Peyer's patch (tissue), 4 donors: ENCODE results near the gene CCDC117. TPM values are rescaled to one million over a fixed set of nuclear protein-coding genes. Genes with fewer than 3 reads are reported as not detected.
"Not testable (repeated sequence)": the region's sequence is repeated elsewhere in the genome, so short reads cannot be mapped to it uniquely, and the experiment has no call there.

Experiments used
- DNase-seq, 3 donors: peaks; one replicate each; pipeline ENCODE4 v3.0.0-alpha.2; 2017 to 2019
- H3K27ac ChIP-seq, 4 donors: fragments of 200-600 bp; sonication (generic); one replicate each; pipeline ENCODE4 v1.5.1; 2016 to 2019
- H3K27me3 ChIP-seq, 2 donors: fragments of 200-600 bp; sonication (generic); one replicate each; pipeline ENCODE4 v1.5.1; 2019
- H3K36me3 ChIP-seq, 3 donors: fragments of 200-600 bp; sonication (generic); one replicate each; pipeline ENCODE4 v1.5.1; 2016 to 2019
- H3K4me1 ChIP-seq, 4 donors: fragments of 200-600 bp; sonication (generic); one replicate each; pipeline ENCODE4 v1.5.1; 2016 to 2019
- H3K4me3 ChIP-seq, 4 donors: fragments of 200-600 bp; sonication (generic); 1 replicate in 3 of 4; 2 replicates in 1 of 4; pipeline ENCODE4 v1.5.1; 2016 to 2019; ENCODE audit warnings: mild to moderate bottlenecking in 1 of 4
- H3K9me3 ChIP-seq, 4 donors: fragments of 200-600 bp; sonication (generic); one replicate each; pipeline ENCODE4 v1.5.1; 2016 to 2019; ENCODE audit warnings: mild to moderate bottlenecking in 1 of 4
- CTCF ChIP-seq, 6 experiments: fragments of 450-650 bp in 4 of 6; fragments of 200-600 bp in 2 of 6; sonication (generic) in 1 of 6; IDR thresholded peaks; one replicate each; pipeline ENCODE4 v1.5.1; 2017 to 2019; ENCODE audit warnings: antibody characterized with exemption in 6 of 6, mild to moderate bottlenecking in 3 of 6, moderate library complexity in 1 of 6
- POLR2A ChIP-seq, 2 donors: fragments of 450-650 bp; IDR thresholded peaks; one replicate each; pipeline ENCODE4 v1.5.1; 2017; ENCODE audit warnings: antibody characterized with exemption in 2 of 2, mild to moderate bottlenecking in 2 of 2, moderate library complexity in 2 of 2
- total RNA-seq, 4 donors: library from RNA; depleted of rRNA; stranded (reverse); fragments of >200 nt; gene quantifications; one replicate each; pipeline ENCODE4 v1.1.0, GENCODE V29; 2016

Gene CCDC117
- total RNA-seq, 4 donors from 2014 or later, result 6.3 to 23.9 (median 14.2) TPM

- H3K27me3 ChIP-seq, result no peaks in the 10 kb centered on the region
- no peak for TF ChIP-seq CTCF (IDR thresholded peaks at IDR 0.05)
- H3K27ac ChIP-seq, result no peak overlapping the region
- no peaks in the 10 kb centered on the region for H3K36me3 ChIP-seq
- H3K4me1 ChIP-seq, result peaks cover 0 to 3% (median 0%) of the 10 kb centered on the region in 4 donors
- H3K9me3 ChIP-seq, result no peaks in the 10 kb centered on the region
- H3K4me3 ChIP-seq, result no peak overlapping the region
- DNase-seq, result no peak
These were observed 36.0 kb upstream of the CCDC117 start for GRCh38 chr22:28736301-28737155.

DNA sequence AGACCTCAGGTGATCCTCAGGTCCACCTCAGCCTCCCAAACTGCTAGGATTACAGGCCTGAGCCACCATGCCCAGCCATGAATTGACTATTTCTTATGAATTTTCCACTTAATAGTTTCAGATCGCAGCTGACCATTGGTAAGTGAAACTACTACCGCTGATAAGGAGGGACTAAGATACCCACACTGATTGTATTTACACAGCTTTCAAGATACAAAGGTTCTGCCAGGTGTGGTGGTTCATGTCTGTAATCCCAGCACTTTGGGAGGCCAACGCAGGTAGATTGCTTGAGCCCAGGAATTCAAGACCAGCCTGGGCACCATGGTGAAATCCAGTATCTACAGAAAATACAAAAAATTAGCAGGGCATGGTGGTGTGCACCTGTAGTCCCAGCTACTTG is 34.8 kb upstream of the CCDC117 start:
- no peak overlapping the region for H3K4me3 ChIP-seq
- H3K36me3 ChIP-seq, result no peaks in the 10 kb centered on the region
- TF ChIP-seq CTCF (IDR thresholded peaks at IDR 0.05) (no peak), POLR2A (IDR thresholded peaks at IDR 0.05) (no peak)
- H3K4me1 ChIP-seq, result peaks cover 0 to 5% (median under 1%) of the 10 kb centered on the region in 4 donors
- H3K9me3 ChIP-seq, result no peaks in the 10 kb centered on the region
- H3K27me3 ChIP-seq, result no peaks in the 10 kb centered on the region
- peak overlapping the region in 1 of 4 donors; percentile 10 for H3K27ac ChIP-seq
- no peak for DNase-seq

DNA sequence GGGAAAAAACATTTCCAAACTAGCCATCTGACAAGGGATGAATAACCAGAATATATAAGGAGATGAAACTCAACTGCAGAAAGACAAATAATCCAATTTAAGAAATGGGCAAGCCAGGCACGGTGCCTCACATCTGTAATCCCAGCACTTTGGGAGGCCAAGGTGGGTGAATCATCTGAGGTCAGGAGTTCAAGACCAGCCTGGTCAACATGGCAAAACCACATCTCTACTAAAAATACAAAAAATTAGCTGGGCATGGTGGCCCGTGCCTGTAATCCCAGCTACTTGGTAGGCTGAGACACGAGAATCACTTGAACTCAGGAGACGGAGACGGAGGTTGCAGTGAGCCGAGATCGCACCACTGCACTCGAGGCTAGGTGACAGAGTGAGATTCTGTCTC is 33.6 kb upstream of the CCDC117 start:
- not testable (repeated sequence) for H3K4me3 ChIP-seq, H3K27ac ChIP-seq, DNase-seq, H3K4me1 ChIP-seq, H3K27me3 ChIP-seq, H3K9me3 ChIP-seq, H3K36me3 ChIP-seq

- Histone ChIP-seq H3K4me3 (peak overlapping the region; percentile 76 to 94 (median 82)), H3K27ac (peak overlapping the region; percentile 93 to 96 (median 96)), H3K4me1 (peaks cover 0 to 10% (median 4%) of the 10 kb centered on the region in 4 donors), H3K27me3 (no peaks in the 10 kb centered on the region), H3K36me3 (peaks cover 0 to 24% (median 0%) of the 10 kb centered on the region in 3 donors), H3K9me3 (no peaks in the 10 kb centered on the region)
- DNase-seq, result no peak
- TF ChIP-seq POLR2A (IDR thresholded peaks at IDR 0.05) (no peak), CTCF (IDR thresholded peaks at IDR 0.05) (peak in 1 of 6 experiments; percentile 3)
These were observed 31.2 kb upstream of the CCDC117 start for GRCh38 chr22:28741200-28741784.

GRCh38 chr22:28741785-28742561 is 30.5 kb upstream of the CCDC117 start, which contains the start of the genes CHEK2 and HSCB:
Gene CHEK2 (minus strand): TSS chr22:28741820. CDS start chr22:28734721, 7,099 bp downstream.
Gene HSCB (plus strand): TSS chr22:28742039. CDS start chr22:28742096, 57 bp downstream.
- Histone ChIP-seq H3K9me3 (no peaks in the 10 kb centered on the region), H3K27me3 (no peaks in the 10 kb centered on the region), H3K36me3 (peaks cover 0 to 29% (median 0%) of the 10 kb centered on the region in 3 donors), H3K4me3 (peak within 1 kb of the TSS; percentile 76 to 94 (median 82)), H3K27ac (peak within 1 kb of the TSS; percentile 93 to 96 (median 96)), H3K4me1 (peaks cover 0 to 10% (median 4%) of the 10 kb centered on the region in 4 donors)
- DNase-seq, result peak; percentile 97 to 99 (median 99)
- no peak for TF ChIP-seq CTCF (IDR thresholded peaks at IDR 0.05)
- TF ChIP-seq POLR2A (IDR thresholded peaks at IDR 0.05), result peak; percentile 65 to 73
